Activated CD8-positive, alpha-beta T cell treated with anti-CD3 and anti-CD28 coated beads for 36 hours (primary cell): ENCODE data around the gene FKBP8. TPM values are rescaled to one million over a fixed set of nuclear protein-coding genes. Genes with fewer than 3 reads are reported as not detected.

Experiments
- ATAC-seq: fragments of 200-7000 bp; cut with Tn5 transposase; one replicate; pipeline ENCODE4 v1.10.0; 2021; ENCODE audit warnings: mild to moderate bottlenecking, moderate library complexity
- CTCF ChIA-PET: fragments of 350-600 bp; sonication (Branson Sonifier 250); formaldehyde crosslinking; loops from one replicate; lab custom pipeline; 2021; ENCODE audit warnings: antibody characterized with exemption; lab: Charles Lee
- POLR2A ChIA-PET: fragments of 350-600 bp; sonication (Branson Sonifier 250); formaldehyde crosslinking; loops from one replicate; lab custom pipeline; 2021; ENCODE audit warnings: antibody characterized with exemption; lab: Charles Lee
- DNase-seq: peaks from one replicate; pipeline ENCODE4 v3.0.0-alpha.2; 2020
- H3K27ac Mint-ChIP-seq: one replicate; pipeline ENCODE4 v1.8.0; 2021; ENCODE audit warnings: mild to moderate bottlenecking, mixed read lengths
- H3K27me3 Mint-ChIP-seq: one replicate; pipeline ENCODE4 v1.8.0; 2021; ENCODE audit warnings: mixed read lengths
- H3K36me3 Mint-ChIP-seq: one replicate; pipeline ENCODE4 v1.8.0; 2021; ENCODE audit warnings: low read depth, mixed read lengths
- H3K4me1 Mint-ChIP-seq: one replicate; pipeline ENCODE4 v1.8.0; 2021; ENCODE audit warnings: low read depth, mixed read lengths
- H3K4me3 Mint-ChIP-seq: one replicate; pipeline ENCODE4 v1.8.0; 2021; ENCODE audit warnings: mild to moderate bottlenecking, moderate library complexity, mixed read lengths
- H3K9me3 Mint-ChIP-seq: one replicate; pipeline ENCODE4 v1.8.0; 2021; ENCODE audit warnings: mixed read lengths
- intact Hi-C: fragments of 100-400 bp; cut with micrococcal nuclease; formaldehyde crosslinking; loops from one replicate; pipeline ENCODE4 v1.10.0; 2022
- total RNA-seq, 2 experiments: library from RNA; stranded (reverse); gene quantifications; one replicate each; pipeline ENCODE4 v1.2.3, GENCODE V29; 2021
- TF ChIP-seq, protein P1 (sequence below): fragments of 200-600 bp; IDR thresholded peaks from one replicate; pipeline ENCODE4 v1.8.0; 2022; ENCODE audit warnings: antibody characterized with exemption, mild to moderate bottlenecking

The FKBP8 gene
- total RNA-seq, 2 experiments from 2014 or later = 216 to 220 TPM

DNA sequence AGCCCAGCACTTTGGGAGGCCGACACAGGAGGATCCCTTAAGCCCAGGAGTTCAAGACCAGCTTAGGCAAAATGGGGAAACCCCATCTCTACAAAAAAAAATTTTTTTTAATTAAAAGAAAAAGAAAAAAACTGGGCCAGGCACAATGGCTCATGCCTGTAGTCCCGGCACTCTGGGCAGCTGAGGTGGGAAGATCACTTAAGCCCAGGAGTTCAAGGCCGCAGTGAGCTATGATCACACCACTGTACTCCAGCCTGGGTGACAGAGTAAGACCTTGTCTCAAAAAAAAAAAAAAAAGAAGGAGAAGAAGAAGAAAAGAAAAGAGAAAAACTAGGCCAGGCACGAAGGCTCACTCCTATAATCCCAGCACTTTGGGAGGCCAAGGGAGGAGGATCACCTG is 25.8 kb downstream of the FKBP8 start:
- no peak overlapping the region for H3K27ac Mint-ChIP-seq
- no peak for ATAC-seq
- H3K9me3 Mint-ChIP-seq = no peaks in the 10 kb centered on the region
- no peak for DNase-seq
- no peaks in the 10 kb centered on the region for H3K27me3 Mint-ChIP-seq
- no peaks in the 10 kb centered on the region for H3K36me3 Mint-ChIP-seq
- peaks cover 38% of the 10 kb centered on the region for H3K4me1 Mint-ChIP-seq
- CTCF ChIA-PET = interaction anchor here (1.0 to 6.6 kb wide), 2 partner anchors 10 to 46 kb away, joined by 3 to 97 read pairs; no protein-coding TSS in a partner anchor
- H3K4me3 Mint-ChIP-seq = no peak overlapping the region
- POLR2A ChIA-PET = interaction anchor here (1.8 kb wide), 1 partner anchor 15 kb away, joined by 4 read pairs; no protein-coding TSS in a partner anchor
- TF ChIP-seq, protein P1, sequence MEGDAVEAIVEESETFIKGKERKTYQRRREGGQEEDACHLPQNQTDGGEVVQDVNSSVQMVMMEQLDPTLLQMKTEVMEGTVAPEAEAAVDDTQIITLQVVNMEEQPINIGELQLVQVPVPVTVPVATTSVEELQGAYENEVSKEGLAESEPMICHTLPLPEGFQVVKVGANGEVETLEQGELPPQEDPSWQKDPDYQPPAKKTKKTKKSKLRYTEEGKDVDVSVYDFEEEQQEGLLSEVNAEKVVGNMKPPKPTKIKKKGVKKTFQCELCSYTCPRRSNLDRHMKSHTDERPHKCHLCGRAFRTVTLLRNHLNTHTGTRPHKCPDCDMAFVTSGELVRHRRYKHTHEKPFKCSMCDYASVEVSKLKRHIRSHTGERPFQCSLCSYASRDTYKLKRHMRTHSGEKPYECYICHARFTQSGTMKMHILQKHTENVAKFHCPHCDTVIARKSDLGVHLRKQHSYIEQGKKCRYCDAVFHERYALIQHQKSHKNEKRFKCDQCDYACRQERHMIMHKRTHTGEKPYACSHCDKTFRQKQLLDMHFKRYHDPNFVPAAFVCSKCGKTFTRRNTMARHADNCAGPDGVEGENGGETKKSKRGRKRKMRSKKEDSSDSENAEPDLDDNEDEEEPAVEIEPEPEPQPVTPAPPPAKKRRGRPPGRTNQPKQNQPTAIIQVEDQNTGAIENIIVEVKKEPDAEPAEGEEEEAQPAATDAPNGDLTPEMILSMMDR = no peak
- intact Hi-C loops = no loop called here

DNA sequence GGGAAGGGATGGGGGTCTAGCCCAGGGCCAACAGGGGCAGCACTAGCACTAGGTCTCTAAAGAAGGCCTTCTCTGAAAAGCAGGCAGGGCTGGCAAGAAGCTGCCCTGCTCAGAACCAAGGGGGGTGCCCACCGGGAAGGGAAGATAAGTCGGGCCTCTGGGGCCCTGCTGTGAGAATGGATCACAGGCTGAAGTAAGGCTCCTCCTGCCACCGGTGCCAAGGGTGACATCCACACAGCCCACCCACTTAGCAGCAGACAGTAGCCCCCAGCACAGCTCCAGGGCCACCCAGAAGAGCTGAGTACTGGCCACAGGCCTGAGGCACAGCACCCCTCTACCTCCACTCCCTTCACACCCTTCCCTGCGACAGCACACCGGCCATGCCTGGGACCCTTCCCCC is 27.4 kb downstream of the FKBP8 start:
- intact Hi-C loops = no loop called here
- ChIA-PET POLR2A (interaction anchor here (1.1 to 1.8 kb wide), 3 partner anchors 13 to 316 kb away, joined by 3 to 4 read pairs (median 3); partner anchors contain the start of gene UPF1), CTCF (interaction anchor here (6.6 kb wide), 1 partner anchor 9 kb away, joined by 97 read pairs; no protein-coding TSS in a partner anchor)
- ATAC-seq (no peak), DNase-seq (no peak)
- TF ChIP-seq, protein P1 = no peak
- Mint-ChIP-seq H3K27ac (peak overlapping the region; percentile 5), H3K27me3 (no peaks in the 10 kb centered on the region), H3K9me3 (no peaks in the 10 kb centered on the region), H3K4me3 (no peak overlapping the region), H3K36me3 (no peaks in the 10 kb centered on the region), H3K4me1 (peaks cover 36% of the 10 kb centered on the region)

DNA sequence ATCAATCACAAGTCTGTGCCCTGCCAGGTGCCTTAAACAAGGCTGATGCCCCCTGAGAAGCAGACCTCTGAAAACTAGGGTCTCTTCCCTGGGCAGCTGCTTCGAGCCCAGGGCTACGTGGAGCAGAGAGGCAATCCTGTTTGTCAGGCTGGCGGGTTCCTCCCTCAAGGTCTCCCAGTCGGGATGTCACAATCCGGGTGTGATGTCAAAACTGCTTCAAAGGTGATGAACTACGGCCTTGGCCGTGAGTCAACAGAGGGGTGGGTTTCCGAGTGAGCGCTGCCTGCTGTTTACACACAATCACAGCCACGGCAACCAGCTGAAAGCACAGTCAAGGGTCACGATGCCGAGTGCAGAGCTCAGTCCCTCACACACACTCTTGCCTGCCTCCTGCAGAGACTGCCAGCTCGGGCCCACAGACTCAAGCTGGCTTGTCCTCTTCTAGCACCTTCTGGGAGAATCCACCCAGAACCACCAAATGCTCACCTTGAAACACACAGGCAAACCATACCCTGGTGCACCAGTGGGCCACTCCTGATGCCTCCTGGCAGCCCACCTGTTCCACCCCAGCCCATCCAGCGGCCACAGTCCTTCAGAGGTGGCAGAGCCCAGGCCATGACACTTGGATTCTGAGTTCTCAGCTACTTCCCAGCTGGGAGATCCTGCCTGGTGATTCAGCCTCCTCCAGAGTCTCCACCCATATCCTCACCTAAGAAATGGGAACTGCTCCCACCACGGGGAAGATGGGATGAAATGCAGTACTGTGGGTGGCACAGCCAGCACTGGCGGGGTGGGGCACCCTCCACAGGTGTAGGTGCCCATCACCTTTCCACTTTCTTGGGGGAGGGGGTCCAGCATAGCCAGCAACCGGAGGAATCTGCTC is 28.3 kb downstream of the FKBP8 start:
- H3K4me3 Mint-ChIP-seq = no peak overlapping the region
- no peaks in the 10 kb centered on the region for H3K27me3 Mint-ChIP-seq

DNA sequence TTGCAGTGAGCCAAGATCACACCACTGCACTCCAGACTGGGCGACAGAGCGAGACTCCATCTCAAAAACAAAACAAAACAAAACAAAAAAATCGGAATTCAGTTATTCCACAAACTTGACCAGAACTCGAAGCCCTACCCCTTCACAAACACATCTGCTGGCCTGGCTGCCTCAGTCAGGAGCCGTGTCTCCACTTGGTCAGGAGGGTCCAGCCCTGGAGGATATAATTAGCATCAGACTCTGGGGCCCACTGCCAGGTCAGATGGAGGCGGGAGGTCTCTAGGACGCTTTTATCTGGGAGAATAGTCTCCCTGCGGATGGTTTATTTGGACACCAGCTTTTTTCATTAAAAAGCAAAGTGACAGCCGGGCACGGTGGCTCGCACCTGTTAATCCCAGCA is 29.5 kb downstream of the FKBP8 start:
- Mint-ChIP-seq H3K9me3 (no peaks in the 10 kb centered on the region), H3K4me1 (peaks cover 42% of the 10 kb centered on the region), H3K36me3 (no peaks in the 10 kb centered on the region), H3K27me3 (no peaks in the 10 kb centered on the region), H3K27ac (no peak overlapping the region), H3K4me3 (no peak overlapping the region)
- ChIA-PET CTCF (no interaction called here), POLR2A (no interaction called here)
- intact Hi-C loops = no loop called here
- TF ChIP-seq, protein P1 = no peak
- ATAC-seq = no peak
- no peak for DNase-seq

More for the DNA sequence above, 28.3 kb downstream of the FKBP8 start:
- H3K36me3 Mint-ChIP-seq = no peaks in the 10 kb centered on the region
- no peak overlapping the region for H3K27ac Mint-ChIP-seq
- POLR2A ChIA-PET = interaction anchor here (1.3 kb wide), 1 partner anchor 56 kb away, joined by 5 read pairs; the partner anchor contains the start of gene UBA52
- DNase-seq (no peak), ATAC-seq (peak; percentile 39)
- TF ChIP-seq, protein P1 = no peak
- H3K9me3 Mint-ChIP-seq = no peaks in the 10 kb centered on the region
- intact Hi-C loops = no loop called here
- peaks cover 39% of the 10 kb centered on the region for H3K4me1 Mint-ChIP-seq
- CTCF ChIA-PET = interaction anchor here (1.3 kb wide), 1 partner anchor 64 kb away, joined by 3 read pairs; no protein-coding TSS in a partner anchor
